Stimulated activated naive CD4-positive, alpha-beta T cell (primary cell): ENCODE data around the gene SLC9A9.
"Not testable (repeated sequence)": the region's sequence is repeated elsewhere in the genome, so short reads cannot be mapped to it uniquely, and the experiment has no call there.

Experiments used
- DNase-seq, 6 experiments: peaks; one replicate each; lab custom pipeline; 2025; lab: John Stamatoyannopoulos, UW

SLC9A9 gene

DNA sequence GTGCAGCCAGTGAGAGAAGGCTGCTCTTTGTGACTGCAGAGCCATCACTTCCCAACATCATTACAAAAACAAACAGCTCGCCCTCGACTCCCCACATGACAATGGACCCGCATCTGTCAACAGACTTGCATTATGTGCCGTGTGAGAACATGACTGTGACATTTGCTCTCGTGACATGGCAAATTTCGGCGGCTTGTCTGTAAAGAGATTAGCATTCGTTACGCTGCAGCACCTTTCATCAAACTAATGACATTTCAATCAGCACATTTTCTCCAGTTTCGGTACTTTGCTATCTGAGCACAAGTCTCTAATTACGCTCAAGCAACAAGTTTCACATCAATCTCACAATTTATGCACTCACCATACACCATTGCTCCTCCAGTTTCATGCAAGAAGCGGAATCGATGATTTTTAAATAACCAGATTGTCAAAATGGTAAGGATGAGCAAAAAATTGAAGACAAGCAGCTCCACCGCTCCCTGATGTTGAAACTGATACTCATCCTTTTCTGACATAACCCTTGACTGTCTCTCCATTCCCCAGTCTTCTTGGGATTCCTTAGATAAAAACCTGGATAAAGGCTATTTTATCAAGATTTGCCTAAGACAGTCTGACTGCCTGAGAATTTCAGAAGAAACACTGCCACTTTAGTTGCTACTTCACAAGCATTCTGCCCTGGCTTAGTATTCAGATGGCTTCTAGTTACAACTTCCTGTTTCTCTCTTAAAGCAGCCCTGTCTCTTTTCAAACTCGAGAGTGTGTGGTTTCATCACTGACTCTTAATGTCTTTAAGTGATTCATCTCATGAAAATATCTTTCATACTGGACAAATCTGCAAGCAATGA, at the start of gene SLC9A9:
SLC9A9 (minus strand) TSS at position 682 of the 845 bp plus-strand sequence; CDS start at position 536, 146 bp downstream.
- peak in 5 of 6 experiments; percentile 5 to 49 (median 18) for DNase-seq

- no peak for DNase-seq
These were observed 49.5 kb upstream of the SLC9A9 start for GRCh38 chr3:143897576-143898295.

DNA sequence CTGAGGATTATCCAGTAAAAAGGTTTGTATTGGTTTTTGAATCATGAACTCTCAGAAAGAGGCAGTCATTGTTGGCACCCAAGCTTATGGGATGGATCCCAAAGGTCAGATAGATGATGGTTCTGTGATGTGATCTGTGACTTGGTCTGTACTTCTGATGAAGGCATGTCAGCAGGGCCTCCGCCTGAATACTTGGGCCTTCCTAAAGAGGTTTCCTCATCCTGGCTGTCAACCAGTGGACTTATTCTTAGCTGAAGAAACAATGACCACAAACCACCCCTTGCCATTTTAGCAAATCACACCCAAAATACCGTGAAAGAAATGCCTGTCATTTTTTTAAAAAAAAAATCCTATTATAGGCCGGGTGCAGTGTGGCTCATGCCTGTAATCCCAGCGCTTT, 48.2 kb upstream of the SLC9A9 start:
- DNase-seq = no peak

DNA sequence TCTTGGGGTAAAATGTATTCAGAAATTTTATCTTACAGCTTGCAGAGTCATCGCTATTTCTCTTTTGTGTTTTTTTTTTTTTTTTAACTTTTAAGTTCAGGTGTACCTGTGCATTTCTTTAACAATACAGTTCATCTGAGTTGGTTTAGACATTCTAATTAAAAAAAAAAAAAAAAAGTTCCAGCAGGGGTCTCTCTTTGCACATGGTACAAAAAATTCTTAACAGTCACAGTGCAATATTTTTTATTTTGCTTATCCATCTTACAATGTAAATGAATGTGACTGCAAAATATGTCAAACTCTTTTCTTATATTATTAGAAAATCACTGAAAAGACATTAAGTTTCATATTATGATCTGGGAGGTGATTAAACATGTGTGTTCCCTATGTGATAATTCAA, 47.5 kb upstream of the SLC9A9 start:
- DNase-seq = no peak

DNA sequence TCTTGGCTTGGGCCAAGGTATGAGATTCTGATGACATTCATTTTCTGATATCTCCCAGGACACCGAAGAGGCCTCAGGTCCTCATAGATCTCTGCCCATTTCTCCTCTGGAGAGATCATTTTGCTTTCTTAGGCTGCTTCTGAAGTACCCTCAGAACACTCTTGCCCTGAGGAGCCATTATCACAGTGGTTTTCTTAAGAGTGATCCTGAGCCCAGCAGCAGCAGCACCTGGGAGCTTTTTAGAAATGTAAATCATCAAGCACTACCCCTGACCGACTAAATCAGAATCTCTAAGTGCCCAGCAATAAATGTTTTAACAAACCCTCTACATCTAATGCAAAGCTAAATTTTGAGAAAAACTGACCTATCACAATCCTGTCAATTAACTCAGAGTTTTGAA, 40.6 kb upstream of the SLC9A9 start:
- DNase-seq = no peak

- DNase-seq = no peak
These were observed 39.9 kb upstream of the SLC9A9 start for GRCh38 chr3:143888166-143888565.

DNA sequence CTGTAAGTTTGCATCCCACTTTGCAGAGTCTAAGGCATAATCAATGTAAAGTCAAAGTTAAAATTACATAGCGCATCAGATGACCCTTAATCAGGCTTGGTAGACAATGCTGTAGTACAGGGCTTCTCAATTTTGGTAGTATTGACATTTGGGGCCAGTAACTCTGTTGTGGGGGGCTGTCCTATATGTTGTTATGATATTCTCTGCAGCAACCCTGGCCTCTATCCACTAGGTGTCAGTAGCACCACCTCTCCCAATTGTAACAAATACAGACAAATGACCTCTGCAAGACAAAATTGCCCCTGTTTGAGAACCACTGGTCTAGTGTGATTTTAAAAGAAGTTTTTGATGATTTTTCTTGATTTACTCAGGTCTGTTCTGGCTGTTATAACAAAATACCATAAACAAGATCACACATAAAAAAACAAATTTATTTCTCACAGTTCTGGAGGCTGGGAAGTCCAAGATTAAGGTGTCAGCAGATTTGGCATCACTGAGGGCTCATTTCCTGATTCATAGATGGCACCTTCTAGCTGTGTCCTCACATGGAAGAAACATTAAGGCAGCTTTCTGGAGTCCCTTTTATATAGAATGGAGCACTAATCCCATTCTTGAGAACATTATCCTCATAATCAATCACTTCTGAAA, 37.6 kb upstream of the SLC9A9 start:
- peak in 2 of 6 experiments; percentile 6 to 21 for DNase-seq

DNA sequence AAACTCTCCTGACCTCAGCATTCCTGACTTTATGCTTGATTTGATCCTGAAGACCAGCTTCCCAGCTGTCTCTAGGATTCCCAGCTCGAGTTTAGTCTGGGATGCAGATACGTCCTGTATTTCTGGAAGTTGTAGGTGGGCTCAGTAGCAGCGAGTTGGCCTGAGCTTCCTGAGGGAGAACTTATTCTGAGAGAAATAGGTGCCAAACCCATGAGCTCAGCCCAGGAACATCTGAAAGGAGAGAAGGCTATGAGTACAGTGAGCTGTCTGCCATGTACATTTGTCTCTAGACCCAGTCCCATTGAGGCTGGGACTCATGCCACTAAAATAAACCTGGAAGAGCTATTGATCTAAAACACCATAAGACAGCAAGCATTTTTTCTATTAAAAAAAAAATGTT, 36.6 kb upstream of the SLC9A9 start:
- DNase-seq = no peak

DNA sequence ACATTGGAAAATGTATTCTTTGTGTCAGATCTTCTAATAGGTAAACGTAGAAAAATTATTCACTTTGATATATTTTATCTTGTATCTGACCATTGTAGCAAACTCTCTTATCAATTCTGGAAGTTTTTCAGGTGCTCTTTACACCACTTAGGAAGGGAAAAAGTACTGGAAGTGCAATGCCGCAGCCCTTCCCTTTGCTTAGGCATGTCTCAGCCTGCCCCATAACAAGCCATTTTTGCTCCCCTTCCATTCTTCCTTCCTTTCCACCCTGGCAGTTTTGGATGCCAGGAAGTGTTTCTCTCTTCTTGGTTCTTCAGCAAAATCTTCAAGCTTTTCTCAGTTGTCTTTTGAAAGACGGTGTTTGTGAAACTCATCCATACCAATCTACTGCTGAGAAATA, 34.9 kb upstream of the SLC9A9 start:
- DNase-seq = no peak

- DNase-seq = no peak
These were observed 32.8 kb upstream of the SLC9A9 start for GRCh38 chr3:143881095-143881494.

DNA sequence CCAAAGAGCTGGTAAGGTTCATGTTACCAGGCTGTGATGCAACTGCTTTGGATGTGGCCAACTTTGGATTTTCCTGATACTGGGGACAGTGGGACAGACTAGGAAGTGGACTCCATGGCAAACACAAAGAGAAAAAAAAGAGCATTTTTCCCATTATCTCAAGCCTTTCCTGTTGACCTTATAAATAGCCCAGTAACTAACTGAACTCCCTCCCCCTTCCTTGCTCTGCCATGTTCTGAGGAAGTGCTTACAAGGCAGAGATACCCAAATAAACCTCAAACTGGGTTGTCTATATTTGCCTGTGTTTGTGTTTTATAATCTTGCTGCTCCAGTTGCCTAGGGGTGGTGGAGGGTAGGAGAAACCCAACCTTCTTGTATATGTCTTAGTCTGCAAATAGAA, 27.3 kb upstream of the SLC9A9 start:
- DNase-seq = no peak

DNA sequence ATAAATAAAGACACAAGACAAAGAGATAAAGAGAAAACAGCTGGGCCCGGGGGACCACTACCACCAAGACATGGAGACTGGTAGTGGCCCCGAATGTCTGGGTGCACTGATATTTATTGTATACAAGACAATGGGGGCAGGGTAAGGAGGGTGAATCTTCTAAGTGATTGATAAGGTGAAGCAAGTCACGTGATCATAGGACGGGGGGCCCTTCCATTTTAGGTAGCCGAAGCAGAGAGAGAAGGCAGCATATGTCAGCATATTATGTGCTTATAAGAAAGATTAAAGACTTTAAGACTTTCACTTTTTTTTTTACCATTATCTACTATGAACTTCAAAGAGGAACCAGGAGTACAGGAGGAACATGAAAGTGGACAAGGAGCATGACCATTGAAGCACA, 25.3 kb upstream of the SLC9A9 start:
- DNase-seq = not testable (repeated sequence)

DNA sequence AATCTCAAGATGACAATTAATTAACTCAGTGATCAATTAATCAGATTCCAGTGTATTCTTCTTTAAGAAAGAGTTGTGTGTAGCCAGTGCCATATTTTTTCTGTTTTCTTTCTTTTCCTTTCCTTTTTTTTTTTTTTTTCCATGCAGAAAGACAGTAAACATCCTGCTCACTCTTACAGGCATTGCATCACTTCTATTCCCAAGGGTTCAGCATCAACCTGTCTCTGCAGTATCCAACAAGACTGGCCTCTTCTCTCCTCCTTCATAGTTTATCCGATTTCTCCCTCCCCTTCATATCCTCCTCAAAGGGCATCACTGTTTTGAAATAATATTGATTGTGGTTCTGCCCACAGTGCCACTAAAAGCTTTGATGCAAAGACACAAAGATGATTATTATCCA, 17.0 kb upstream of the SLC9A9 start:
- DNase-seq = no peak

- no peak for DNase-seq
These were observed 11.4 kb upstream of the SLC9A9 start for GRCh38 chr3:143859465-143860203.

DNA sequence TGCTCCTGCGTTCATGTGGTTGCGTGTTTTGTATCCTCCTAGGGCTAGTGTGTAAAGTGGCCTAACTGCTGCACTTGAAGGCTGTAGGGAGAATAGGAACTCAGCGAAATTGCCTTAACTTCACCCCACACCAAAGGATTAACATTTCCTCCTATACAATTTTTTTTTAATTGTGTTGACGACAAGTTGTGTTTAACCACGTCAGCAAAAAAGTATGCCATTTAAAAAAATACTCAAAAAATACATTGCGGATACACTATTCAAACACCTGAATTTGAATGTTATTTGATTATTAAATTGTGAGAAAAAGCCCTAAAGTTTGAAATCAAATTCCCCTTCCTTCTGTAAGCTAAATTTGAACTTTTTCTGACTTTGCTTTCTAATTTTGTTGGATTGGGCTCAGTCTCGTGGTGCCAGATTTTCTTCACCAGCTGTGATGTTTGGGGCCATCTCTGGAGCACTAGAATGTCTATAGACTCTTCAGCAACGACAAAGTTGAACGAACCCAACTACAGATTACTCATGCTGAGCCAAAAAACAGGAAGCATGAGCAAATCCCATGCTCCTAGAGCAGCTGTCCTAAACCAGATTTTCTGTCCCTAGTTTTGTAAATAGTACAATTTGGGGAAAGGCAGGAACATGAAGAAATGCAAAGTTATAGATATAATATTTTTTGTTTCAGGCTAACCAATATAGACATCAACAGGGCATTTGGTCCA, 8.1 kb upstream of the SLC9A9 start:
- no peak for DNase-seq

GRCh38 chr3:143855183-143855582, 6.9 kb upstream of the SLC9A9 start:
- peak in 3 of 6 experiments; percentile 15 to 38 (median 37) for DNase-seq

GRCh38 chr3:143851331-143852017, 3.2 kb upstream of the SLC9A9 start:
- DNase-seq = no peak

GRCh38 chr3:143850877-143851276, 2.6 kb upstream of the SLC9A9 start:
- no peak for DNase-seq

GRCh38 chr3:143849854-143850549, 1.7 kb upstream of the SLC9A9 start:
- no peak for DNase-seq

DNA sequence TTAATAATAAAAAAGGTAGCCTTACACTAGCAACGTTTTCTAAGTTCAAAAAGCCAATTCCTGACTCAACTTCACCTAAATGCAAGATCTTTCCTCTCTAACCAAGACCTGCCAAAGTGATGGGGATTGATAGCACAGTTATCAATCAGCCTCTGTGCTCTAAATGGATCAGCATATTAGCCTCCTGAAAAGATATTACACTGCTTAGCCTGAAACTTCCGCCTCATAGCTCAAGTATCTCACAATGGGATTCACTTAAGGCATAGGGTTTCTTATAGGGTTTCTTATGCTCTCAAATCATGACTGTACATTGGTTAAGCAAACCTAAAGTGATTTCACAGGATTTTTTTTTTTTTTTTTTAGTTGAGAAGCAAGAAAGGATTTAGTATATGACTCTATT, 436 bp upstream of the SLC9A9 start:
- DNase-seq = no peak
